ENCODE data around the gene IFNL1. TPM values are rescaled to one million over a fixed set of nuclear protein-coding genes. Genes with fewer than 3 reads are reported as not detected.
"Not testable (repeated sequence)": the region's sequence is repeated elsewhere in the genome, so short reads cannot be mapped to it uniquely, and the experiment has no call there.

Gene IFNL1
- total RNA-seq, 1 donor from 2014 or later = not detected

GRCh38 chr19:39332293-39332692 lies 36.1 kb downstream of the IFNL1 start:
- DNase-seq (ENCODE audit: low read depth) = no peak

DNA sequence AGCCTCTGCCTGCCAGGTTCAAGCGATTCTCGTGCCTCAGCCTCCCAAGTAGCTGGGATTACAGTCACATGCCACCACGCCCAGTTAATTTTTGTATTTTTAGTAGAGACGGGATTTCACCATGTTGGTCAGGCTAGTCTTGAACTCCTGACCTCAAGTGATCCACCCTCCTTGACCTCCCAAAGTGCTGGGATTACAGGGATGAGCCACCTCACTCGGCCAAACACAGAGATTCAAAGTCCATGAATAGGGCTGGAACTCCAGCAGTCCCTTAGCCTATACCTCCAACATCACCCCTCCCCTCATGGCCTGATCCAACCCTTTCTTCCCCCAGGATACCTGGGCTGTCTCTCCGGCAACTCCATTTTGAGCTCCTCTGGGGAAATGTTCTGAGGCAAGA lies 36.5 kb downstream of the IFNL1 start:
- not testable (repeated sequence) for DNase-seq (ENCODE audit: low read depth)

GRCh38 chr19:39333507-39333906 lies 37.3 kb downstream of the IFNL1 start:
- no peak for DNase-seq (ENCODE audit: low read depth)

DNA sequence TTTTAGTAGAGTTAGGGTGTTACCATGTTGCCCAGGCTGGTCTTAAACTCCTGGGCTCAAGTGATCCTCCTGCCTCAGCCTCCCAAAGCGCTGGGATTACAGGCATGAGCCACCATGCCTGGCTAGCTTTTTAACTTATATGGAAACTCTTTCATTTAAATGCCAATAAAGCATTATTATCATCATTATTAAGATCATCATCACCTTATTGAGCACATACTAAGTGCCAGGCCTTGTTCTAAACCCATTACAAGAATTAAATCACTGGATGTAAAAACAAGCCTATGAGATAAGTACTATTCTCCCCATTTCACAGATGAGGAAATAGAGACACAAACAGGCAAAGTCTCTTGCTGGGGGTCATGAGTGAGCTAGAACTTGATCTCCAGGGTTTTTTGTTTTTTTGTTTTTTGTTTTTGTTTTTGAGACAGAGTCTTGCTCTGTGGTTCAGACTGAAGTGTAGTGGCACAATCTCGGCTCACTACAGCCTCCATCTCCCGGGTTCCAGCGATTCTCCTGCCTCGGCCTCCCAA lies 38.3 kb downstream of the IFNL1 start:
- no peak for DNase-seq (ENCODE audit: low read depth)

GRCh38 chr19:39335168-39335548 lies 39.0 kb downstream of the IFNL1 start:
- no peak for DNase-seq (ENCODE audit: low read depth)

DNA sequence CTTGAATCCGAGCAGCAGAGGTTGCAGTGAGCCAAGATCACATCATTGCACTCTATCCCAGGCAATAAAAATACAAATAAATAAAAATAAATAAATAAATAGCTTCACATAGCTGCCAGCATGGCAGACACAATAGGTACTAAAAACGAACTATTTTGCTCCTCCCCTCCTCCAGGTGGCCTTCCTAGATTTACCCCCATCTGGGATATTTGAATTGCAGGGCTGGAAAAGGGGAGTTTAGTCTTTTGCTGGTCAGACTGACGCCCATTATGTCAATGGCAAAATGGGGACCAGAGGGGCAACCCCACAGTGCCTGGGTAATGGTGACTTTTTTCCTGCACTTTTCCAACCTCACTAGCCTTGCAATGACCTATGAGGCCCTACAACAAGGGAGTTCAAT lies 40.3 kb downstream of the IFNL1 start:
- no peak for DNase-seq (ENCODE audit: low read depth)

DNA sequence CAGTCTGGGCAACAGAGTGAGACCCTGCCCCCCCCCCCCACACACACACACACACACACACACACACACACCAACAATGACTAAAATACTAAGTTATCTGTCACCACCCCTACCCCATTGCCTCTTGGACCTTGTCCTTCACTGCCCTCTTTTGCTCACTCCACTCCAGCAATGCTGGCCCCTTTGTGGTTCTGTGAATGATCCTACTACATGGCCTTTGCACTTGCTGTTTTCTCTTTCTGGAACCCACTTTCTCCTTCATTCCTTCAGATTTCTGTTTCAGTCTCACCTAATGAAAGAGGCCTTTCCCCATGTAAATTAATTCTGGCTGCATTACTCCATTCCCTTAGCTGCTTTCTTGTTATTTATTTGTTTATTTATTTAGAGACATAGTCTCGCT lies 43.5 kb downstream of the IFNL1 start:
- DNase-seq (ENCODE audit: low read depth) = no peak

DNA sequence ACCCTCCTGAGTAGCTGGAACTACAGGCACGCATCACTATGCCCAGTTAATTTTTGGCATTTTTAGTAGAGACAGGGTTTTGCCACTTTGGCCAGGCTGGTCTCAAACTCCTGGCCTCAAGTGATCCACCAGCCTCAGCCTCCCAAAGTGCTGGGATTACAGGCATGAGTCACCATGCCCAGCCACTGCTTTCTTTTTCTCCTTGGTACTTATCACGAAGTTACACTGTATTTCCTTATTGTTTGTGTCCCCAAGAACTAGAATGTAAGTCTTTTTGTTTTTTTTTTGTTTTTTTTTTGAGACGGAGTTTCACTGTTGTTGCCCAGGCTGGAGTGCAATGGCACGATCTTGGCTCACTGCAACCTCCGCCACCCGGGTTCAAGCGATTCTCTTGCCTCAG lies 43.9 kb downstream of the IFNL1 start:
- not testable (repeated sequence) for DNase-seq (ENCODE audit: low read depth)

DNA sequence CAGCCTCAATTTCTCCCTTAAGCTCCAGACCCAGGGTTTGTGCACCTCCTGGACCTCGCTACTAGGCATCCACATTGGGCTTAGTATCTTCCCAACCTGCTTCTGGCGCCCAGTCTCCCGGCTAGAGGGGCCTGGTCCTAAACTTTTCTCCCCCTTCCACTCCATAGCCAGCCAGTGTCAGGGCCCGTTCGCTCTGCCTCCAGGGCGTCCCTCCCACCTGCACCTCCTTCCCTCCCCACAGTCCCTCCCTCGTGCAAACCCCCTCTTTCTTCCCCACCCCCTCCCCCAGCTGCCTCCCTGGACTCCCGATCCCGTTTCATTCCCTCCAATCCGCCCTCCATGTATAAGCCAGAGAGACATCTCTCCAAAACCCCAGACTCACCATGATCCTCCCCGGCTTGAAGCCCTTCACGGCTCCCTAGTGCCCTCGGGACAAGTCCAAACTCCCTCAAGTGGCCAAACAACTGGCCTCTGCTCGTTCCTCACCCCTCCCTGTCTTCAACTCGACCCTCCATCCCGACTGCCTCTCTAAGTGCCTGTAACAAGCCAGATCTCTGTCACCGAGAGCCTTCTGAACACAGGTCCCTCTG lies 45.0 kb downstream of the IFNL1 start:
- DNase-seq (ENCODE audit: low read depth) = no peak

DNA sequence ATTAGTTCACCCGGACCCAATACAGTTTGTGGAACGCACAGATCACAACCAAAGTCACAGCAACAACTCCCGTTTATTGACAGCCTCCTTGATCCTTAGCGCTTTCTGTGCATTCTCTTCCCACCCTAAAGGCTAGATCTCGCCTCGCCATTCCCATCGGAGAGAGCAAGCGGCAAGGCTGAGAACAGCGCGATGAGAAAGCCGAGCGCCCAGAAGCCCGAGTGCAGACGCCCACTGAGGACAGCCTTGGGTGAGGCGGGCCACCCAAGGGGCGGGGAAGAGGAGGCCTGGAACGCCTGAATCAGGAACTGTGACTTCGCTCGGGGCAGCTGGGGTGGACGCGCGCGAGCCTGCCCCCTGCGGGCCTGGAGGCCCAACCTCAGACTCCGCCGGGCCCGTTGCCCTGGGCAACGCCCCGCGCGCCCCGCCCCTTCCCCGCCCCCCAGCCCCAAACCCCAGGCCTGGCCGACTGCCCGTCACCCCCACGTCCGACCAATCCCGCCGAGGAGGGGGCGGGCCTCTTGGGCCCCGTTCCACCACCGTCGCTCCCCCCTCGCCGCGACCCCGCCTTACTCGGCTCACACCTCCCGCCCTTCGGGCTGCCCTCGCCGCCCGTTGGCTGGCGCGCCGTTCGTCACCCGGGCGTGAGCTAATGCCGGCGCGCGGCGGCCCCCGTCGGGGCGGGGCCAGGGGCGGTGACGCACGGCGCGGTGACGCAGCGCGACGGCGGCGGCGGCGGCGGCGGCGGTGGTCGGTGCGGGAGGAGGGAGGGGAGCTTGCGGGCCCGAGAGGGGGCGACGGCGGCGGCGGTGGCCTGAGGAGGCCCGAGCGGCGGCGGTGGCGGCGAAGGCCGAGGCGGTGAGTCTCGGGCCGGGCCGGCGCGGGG lies 45.8 kb downstream of the IFNL1 start, which contains the start of gene SAMD4B:
TSS of gene SAMD4B (plus strand) at position 703 of the 886 bp plus-strand sequence. CDS start 14,473 bp downstream, outside the sequence.
- DNase-seq (ENCODE audit: low read depth) = peak; percentile 84

DNA sequence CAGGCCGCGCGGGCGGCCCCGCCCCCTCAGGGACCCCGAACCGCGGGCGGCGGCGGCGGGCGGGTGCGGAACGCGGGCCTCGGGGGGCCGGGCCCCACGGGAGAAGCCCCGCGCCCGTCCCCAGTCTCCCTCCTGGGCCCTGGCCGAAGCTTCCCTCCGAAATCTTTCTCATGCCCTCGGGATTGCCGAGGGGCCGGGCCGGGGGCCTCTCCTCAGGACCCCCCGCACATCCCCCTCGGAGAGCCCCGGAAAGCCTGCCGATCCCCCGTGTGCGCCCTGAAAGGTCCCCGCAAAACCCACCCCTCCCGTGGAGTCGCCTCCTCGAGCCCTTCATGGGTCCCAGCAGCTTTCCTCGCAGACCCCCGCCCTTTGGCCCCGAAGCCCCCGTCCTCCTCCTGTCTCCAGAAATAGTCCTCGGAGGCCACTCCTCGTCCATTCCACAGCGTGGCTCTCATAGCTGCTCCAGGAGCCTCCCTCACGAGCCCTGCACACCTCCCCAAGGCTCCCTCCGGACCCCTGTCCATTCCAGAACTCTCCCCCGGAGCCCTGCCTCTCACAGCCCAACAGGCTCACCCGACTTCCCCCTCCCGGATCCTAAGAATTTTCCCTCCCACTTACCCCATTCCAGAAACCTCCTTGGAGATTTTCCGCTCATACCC lies 46.6 kb downstream of the IFNL1 start:
- DNase-seq (ENCODE audit: low read depth) = no peak

DNA sequence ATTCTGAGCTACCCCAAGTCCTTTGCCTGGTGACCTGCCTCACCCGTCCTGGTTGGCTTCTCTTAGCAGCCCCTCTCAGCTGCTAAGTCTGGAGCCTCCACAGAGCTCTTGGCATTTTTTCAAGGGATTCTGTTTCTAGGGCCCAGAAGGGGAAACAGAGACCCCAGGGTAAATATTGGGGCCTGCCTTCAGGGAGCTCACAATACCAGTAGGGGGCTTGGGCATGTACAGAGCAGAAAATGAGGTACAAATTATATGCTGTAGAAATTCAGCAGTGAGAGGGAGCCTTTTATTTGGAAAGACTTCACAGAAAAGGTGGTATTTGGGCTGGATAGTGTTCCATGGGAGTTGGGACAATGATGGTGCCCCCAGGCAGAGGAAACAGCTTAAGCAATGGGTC lies 49.7 kb downstream of the IFNL1 start:
- no peak for DNase-seq (ENCODE audit: low read depth)

GRCh38 chr19:39347332-39348164 lies 51.3 kb downstream of the IFNL1 start:
- DNase-seq (ENCODE audit: low read depth) = no peak

Other genes starting within 250 kb of the IFNL1 start
- not detected in 2 replicates for gene ACP7, start 212.0 kb upstream of the IFNL1 start, total RNA-seq
- 5.0 and 17.7 TPM in 2 replicates for gene PAK4, start 170.6 kb upstream of the IFNL1 start, total RNA-seq
- gene NCCRP1, start 99.4 kb upstream of the IFNL1 start, total RNA-seq = 0.20 and 4.3 TPM in 2 replicates
- gene SYCN, start 92.1 kb upstream of the IFNL1 start, total RNA-seq = not detected in 2 replicates
- not detected in 2 replicates for gene IFNL3, start 51.4 kb upstream of the IFNL1 start, total RNA-seq
- not detected in 2 replicates for gene IFNL4, start 47.6 kb upstream of the IFNL1 start, total RNA-seq
- gene IFNL2, start 28.0 kb upstream of the IFNL1 start, total RNA-seq = not detected in 2 replicates
- 0.15 TPM in 1 of 2 replicates, not detected in the other for gene LRFN1, start 24.5 kb downstream of the IFNL1 start, total RNA-seq
- not detected in 2 replicates for gene GMFG, start 39.6 kb downstream of the IFNL1 start, total RNA-seq
- 20.1 and 100 TPM in 2 replicates for gene SAMD4B, start 46.0 kb downstream of the IFNL1 start, total RNA-seq
- gene PAF1, start 94.7 kb downstream of the IFNL1 start, total RNA-seq = 23.1 and 40.9 TPM in 2 replicates
- 19.3 and 29.7 TPM in 2 replicates for gene MED29, start 95.0 kb downstream of the IFNL1 start, total RNA-seq
- gene ZFP36, start 110.4 kb downstream of the IFNL1 start, total RNA-seq = 0.35 and 2.8 TPM in 2 replicates
- 6.1 and 12.9 TPM in 2 replicates for gene PLEKHG2, start 116.3 kb downstream of the IFNL1 start, total RNA-seq
- 34.7 and 44.3 TPM in 2 replicates for gene RPS16, start 139.5 kb downstream of the IFNL1 start, total RNA-seq
- gene SUPT5H, start 149.2 kb downstream of the IFNL1 start, total RNA-seq = 55.4 and 114 TPM in 2 replicates
- 43.6 and 71.4 TPM in 2 replicates for gene TIMM50, start 184.4 kb downstream of the IFNL1 start, total RNA-seq
- 0.05 TPM in 1 of 2 replicates, not detected in the other for gene DLL3, start 202.5 kb downstream of the IFNL1 start, total RNA-seq
- gene SELENOV, start 218.7 kb downstream of the IFNL1 start, total RNA-seq = not detected in 2 replicates
- 2.1 and 2.5 TPM in 2 replicates for gene EID2B, start 236.4 kb downstream of the IFNL1 start, total RNA-seq
- gene EID2, start 243.8 kb downstream of the IFNL1 start, total RNA-seq = 5.4 and 16.9 TPM in 2 replicates

Data from renal cortical epithelial cell (primary cell).